ENCODE measurements around the gene C15orf62.

Gene C15orf62, protein sequence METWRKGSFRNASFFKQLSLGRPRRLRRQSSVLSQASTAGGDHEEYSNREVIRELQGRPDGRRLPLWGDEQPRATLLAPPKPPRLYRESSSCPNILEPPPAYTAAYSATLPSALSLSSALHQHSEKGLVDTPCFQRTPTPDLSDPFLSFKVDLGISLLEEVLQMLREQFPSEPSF

DNA sequence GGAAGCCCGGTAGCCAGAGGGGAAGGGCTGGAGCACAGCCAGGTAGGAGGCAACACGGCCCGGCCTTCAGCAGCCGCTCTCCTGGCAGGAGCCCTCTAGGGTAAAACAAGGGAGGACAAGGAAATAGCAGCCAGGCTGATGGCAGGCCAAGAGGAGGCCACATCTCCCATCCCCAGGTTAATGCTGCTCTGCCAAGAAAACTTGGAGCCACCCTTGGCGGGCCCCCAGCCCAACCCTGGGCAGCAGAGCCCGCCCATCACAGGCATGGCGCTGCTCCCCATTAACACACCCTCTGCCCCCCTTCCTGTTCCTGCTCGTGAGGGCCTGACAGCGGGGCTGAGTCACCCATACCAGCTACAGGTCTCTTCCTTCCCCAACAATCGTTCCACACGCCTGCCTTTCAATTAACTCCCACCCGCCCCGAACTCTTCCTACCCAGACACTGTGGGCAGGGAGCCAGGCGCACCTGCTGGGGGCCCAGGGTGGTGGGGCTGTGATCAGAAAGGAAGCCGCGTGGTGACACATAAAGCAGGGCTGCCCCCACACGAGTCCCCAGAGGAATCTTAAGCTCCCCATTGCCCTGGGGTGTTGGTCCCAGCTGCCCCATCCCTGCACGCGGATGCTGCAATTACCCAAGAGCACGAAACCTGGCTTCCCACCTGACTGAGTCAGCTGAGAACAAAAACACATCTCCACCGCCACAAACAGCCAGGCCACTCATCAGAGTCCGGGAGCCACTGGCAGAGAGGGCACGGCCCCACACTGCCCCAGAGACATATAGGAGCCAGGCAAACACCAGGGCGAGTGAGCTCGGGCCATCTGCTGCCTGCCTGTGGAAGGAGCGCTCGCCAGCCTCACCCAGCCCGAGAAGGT lies at the start of gene C15orf62:
Gene C15orf62, plus strand, starts transcription at position 707 of the 873 bp plus-strand sequence. CDS start 516 bp downstream, outside the sequence.
- DNase-seq, result peak; percentile 37

DNA sequence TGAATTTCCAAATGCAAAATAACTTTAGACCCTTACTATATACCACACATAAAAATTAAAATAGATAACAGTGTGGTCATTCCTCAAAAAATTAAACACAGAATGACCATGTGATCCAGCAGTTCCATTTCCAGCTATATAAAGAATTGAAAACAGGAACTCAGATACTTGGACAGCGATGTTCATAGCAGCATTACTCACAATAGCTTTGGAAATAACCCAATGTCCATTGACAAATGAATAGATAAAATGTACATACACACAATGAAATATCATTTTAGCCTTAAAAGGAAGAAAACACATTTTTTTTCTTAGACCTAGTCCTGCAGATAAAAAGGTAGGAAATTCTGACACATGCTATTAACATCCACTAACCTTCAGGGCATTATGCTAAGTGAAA lies 48.1 kb upstream of the C15orf62 start:
- no peak for DNase-seq

DNA sequence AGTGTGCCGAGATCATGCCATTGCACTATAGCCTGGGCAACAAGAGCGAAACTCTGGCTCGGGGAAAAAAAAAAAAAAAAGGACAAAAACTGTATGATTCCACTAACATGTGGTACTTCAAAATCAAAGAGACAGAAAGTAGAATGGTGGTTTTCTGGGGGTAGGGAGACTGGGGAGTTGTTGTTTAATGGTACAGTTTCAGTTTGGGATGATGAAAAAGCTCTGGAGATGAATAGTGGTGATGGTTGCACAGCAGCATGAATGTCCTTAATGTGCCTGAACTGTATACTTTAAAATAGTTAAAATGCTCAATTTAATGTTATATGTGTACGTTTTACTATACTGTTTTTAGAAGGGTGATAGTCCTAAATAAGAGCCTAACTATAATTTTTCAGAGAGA lies 47.4 kb upstream of the C15orf62 start:
- DNase-seq, result no peak

DNA sequence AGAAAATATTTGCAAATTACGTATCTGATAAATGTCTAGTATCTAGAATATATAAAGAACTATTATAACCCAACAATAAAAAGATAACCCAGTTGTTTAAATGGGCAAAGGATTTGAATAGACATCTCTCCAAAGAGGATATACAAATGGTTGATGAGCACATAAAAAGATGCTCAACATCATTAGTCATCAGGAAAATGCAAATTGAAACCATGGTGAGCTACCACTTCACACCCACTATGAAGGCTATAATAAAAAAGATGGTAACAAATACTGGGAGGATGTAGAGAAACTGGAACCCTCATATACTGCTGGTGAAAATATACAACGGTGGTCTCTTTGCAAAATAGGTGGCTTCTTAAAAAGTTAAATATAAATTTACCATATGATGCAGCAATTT lies 46.8 kb upstream of the C15orf62 start:
- DNase-seq, result no peak

DNA sequence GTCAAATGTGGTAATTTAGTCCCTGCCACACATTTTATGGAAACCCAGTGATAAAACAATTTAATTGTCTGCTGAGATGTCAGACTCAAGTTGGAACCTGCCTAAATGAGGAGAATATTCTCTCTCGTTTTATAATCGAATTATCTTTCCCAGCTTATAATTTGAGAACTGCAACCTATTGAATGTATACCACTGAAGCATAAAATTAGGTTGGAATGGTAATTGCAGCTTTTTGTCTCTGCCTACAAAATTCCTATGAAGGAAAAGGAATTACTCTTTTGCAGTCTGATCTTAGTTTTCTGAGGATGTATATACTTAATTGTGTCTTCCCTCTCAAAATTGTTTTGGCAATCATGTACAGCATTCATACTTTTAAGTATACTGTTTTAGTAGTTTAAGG lies 45.9 kb upstream of the C15orf62 start:
- DNase-seq, result no peak

DNA sequence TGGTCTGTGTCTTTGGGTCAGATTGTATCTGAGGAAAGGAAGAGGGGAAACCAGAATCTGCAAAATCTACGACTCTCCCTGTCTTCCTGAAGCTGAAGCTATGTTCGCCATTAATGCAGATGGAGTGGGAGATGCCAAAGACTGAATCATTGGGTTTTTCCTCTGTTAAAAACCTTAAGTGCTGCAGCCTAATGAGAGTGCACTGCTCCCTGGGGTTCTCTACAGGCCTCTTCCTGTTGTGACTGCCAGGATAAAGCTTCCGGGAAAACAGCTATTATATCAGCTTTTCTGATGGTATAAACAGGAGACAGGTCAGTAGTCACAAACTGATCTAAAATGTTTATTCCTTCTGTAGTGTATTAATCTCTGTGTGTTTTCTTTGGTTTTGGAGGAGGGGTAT lies 38.7 kb upstream of the C15orf62 start:
- DNase-seq, result no peak

DNA sequence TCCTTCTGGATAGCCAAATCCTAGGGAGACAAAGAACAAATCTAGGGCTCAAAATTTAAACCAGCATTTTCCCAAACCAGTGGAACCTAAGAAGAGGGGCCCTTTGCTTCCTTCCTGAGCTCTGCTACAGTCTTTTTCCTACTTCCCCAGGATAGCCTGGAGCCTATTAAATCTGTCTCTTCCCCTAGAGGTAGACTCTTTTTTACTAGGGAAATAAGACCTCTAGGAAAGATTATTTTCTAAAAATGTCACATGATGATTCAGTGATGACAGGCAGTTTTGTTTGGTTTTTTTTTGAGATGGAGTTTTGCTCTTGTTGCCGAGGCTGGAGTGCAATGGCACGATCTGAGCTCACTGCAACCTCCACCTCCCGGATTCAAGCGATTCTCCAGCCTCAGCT lies 33.2 kb upstream of the C15orf62 start:
- no peak for DNase-seq

DNA sequence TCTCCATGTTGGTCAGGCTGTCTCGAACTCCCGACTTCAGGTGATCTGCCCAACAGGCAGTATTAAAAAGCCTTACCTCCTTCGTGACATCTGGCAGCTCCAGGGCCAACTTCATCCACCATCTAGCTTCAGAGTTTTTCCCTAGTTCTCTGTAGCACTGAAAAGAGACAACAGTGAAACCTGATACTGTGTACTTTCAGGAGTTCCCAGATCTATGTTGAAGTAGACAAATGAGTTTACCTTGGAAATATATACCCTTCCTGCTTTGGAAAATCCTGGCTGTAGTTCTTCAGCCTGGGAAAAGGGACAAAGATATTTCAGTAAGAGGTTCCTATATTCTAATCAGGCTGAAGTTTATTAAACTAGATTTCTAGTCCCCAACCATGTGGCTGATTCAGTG lies 32.7 kb upstream of the C15orf62 start:
- no peak for DNase-seq

DNA sequence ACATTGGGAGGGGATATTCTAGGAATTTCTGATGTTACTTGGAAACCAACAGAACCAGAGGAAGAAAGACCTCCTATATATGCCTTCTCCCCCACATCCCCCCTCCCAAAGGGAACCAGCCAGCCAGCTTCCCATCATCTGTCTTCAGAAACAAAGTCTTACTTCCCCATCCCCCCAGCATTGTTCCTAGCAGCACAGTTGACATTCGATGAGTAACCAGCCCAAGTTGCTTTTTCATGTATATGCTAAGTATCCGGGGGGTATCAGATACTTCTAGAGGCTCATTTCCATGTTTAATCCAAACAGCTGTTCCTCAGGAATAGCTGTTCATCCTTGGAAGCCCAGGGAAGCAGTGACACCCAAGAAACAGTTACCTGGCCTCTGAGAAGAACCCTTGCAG lies 30.7 kb upstream of the C15orf62 start:
- no peak for DNase-seq

DNA sequence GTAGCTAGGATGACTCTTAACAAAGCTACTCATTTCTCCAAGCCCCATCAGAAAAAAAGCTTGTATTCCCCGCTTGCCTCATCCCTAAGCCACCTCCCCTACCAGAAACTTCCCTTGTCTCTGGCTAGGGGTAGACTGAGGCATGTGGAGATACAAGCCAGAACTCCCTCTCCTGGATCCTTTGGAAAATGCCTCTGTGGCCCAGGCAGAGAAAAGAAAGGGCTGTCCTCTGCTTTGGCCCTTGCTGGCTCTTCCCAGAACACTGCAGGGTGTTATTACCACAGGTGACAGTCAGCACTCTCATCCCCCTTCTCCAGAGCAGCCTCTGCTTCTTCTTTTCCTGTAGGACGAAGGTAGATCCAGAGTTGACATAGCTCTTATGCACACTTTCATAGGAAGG lies 29.9 kb upstream of the C15orf62 start:
- no peak for DNase-seq

DNA sequence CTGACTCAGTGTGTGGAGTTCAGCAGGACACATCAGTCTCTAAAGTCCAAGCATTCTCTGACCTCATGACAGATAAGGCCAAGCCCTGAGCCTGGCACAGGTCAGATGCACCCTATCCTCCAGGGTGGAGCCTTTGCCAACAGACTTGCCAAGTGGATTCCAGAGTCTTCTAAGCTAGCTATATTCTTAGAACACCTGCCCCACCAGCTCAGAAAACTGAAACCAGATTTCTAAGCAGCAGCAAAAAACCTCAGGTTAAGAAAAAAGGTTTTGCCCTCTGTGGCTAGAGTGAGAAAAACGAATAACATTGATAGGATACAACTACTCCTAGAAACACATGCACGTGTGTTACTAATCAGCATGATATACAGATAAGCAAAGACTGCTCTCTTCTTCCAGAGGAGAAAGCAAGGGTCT lies 26.3 kb upstream of the C15orf62 start:
- DNase-seq, result no peak

DNA sequence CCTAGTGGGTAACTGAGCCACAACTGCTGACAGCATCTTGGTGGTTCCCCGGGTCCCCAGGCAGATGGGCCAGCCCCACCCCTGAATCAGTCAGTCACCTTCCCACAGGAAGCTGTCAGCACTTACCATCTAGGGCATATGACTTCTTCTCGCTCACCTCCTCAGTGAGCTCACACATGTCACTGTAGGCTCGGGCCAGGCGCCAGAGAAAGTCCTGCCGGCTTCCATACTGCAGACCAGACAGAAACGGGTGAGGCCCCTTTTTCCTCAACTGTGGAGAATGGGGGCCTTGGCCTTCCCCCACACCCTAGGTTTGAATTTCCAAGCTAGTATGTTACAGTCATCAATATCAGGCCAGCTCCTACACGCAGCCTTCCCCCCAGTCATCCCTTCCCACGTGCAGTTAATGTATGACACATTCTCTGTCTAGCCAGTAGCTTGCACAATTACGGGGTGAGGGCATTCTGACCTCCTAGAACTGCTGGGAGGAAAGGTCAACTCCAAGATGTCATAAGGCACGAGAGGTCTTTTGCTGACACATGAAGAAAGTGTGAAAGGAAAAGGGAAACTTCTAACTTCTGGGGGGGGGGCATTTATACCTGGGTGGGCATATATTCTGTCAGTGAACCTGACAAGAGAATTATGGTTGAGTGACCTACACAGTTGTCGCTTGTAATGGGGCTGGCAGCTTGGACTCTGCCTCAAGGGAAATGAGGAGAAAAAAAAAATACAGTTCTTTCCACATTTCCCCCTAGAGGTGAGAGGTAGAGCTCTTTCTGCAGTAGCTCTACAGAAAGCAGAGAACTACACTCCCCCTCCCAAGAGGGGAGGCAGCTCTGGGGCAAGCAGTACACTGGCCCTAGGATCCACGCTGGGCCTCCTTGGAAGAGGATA lies 25.6 kb upstream of the C15orf62 start:
- no peak for DNase-seq

DNA sequence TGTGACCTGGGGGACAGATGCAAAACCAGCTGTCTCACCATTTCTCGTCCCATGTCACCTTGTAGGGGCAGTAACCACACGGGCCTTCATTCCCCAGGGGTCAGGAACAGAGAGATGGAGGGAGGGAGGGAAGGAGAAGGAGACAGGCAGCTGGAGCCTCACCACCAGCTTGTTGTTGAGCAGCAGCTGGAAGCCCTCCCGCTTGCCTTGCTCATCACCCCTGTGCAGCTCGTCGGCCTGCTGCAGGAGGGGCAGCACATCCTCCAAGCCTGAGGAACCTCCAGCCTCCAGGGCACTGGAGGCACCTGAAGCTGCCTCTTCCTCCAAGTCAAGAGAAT lies 25.0 kb upstream of the C15orf62 start:
- peak; percentile 17 for DNase-seq

DNA sequence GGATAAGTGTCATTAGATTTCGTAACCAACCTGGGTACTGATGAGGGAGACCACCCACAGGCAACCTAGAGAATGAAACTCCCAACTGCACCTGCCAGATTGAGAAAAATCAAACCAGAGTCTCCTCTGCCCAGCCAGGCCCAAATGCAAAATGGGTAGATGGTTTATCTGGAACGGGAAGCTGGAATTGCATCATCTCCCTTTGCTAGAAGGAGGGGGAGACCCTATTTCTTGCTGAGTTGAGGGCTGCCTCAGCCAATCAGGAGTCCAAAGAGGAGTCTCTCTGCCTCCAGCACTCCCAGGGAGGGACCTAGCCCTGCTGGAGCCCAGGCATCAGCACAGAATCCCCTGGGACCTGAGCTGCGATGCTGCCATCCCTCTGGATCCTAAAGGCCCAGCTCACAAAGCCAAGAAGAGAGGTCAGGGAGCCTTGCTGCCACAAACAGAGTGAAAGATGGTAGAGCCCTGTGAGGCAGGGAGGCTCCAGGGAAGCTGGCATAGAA lies 22.8 kb upstream of the C15orf62 start:
- no peak for DNase-seq

DNA sequence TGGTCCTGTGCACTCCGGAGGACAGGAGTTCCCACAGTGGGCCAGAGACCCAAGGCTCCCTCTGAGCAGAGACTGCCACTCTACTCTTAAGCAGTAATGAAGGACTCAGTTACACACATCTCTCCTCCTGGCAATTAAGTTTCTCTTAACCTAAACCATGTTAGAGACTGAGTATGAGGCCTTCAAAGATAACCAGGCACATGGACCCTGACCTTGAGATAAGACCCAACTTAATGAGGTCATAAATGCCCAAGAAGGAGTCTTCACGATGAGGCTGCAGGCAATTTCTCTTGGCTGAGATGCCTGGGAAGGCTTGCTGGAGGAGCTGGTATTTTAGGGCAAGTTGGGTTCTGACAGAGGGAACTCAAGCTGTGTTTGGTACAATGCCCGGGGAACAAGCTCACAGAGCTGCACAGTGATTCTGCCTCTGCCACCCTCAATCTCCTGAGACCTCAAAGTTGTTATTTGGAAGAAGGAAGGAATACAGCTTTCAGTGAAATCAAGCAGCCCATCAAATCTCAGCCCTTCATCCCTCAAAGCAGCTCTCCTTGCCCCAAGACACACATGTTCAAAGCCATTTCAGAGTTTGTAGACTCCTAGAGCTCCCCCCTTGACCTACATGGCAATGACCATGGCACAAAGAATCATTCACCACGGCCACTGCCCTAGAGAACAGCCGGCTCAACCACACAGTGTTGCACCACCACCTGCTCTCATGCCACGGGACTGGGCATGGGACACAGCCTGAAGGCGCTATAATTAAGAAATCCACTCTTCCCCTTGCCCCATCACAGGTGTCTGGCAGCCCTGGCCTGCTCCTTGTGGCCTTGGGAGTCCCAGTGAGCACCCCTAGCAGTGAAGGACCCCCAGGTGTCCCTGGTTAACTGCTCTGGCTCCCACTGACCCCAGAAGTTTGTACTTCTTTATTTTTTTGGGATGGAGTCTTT lies 21.8 kb upstream of the C15orf62 start:
- no peak for DNase-seq

DNA sequence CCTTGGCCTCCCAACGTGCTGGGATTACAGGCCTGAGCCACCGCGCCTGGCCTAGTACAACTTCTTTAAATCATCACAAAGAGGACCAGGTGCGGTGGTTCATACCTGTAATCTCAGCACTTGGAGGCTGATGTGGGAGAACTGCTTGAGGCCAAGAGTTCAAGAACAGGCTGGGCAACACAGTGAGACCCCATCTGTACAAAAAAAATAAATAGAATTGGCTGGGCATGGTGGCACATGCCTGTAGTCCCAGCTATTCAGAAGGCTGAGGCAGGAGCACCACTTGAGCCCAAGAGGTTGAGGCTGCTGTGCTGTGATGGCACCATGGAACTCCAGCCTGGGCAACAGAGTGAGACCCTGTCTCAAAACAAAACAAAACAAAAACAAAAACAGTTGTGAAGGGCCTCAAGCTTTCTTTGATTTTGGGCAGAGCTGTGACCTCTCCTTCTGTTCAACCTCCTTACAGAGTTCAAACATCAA lies 20.6 kb upstream of the C15orf62 start:
- no peak for DNase-seq

DNA sequence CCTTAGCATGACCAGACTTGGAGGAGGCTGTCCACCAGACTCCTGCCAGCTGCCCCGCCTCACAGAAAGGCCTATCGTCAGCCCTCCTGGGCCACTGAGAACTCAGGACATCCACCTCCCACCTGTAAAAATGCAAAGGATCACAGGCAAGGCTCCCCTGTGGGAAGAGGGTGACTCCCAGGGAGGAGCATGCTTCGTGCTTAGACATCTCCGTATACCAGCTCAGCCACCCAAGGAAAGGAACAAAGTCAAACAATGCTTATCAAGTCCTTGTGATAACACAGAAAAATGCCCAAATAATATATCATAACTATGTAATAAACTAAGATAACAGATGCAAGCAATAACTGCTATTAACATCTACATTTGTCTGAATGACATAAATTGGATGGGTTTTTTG lies 18.9 kb upstream of the C15orf62 start:
- no peak for DNase-seq

DNA sequence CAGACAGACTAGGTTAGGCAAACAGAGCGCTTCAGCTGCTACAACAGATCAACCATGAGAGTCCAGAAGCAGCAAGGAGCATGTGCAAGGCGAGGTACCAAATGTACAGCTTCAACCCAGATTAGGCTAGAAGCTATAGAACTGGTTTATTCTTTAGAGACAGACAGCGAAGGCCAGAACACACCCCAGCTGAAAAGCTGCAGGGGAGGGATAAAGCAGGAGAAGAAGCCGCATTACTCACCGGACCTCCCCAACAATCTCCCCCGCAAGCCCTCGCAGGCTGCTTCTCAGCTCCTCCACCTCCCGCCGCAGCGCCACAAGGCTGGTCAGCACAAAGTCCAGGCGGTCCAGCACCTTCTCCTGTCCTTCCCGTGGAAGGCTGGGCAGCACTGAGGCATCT lies 18.0 kb upstream of the C15orf62 start:
- DNase-seq, result no peak

DNA sequence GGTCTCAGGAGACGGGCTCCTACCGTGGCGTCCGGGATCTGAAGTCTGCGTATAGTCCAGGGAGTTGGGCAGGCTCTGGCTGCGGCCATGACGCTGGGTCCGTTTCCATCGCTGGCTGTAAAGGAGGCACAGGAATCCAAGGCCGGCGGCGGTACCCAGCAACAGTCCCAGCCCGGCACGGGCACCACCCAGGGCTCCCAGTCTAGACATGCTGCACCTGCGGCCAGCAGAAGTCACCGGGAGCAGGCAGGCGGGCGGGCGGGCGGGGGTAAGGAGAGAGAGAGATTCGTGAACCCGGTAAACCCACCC lies 15.3 kb upstream of the C15orf62 start:
- DNase-seq, result no peak

DNA sequence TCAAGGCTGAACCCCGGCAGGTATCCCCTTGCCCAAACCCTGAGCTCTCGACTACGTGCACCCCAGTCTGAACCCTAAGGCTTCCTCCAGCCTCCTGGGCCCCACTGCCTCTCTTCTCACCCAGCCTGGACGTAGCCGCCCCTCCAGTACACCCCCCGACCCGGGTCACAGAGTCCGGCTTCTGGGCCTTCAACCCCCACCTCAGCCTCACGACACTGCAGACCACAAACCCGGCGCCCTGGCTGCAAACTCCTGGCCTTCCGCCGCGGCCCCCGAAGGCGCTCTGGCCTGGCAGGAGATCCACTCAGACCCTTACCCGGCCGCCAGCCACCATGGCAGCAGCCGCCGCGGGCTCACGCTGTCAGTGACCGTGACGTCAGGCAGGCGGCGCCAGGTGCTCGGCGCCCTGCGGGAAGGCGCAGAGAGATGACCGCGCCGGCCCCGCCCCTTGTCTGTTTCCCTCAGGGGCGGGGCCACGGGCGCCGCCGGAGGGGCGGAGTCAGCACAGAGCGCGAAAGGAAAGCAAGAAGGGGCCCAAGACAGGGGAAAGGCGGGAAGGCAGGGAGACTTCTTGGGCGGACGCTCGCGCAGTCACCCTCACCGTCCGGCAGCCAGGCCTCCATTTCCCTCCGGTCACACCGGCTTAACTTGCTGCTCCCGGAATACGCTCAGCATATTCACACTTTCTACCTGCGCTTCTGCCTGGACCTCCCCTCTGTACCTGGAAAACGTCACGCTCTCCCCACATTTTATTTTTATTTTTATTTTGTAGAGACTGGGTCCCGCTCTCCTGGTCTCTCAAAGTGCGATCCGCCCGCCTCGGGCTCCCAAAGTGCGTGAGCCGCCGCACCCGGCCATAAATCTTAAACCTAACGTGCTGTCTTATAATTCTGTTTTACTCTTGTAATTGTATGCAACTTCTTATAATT lies 14.6 kb upstream of the C15orf62 start, which contains the start of gene RMDN3:
Gene RMDN3, minus strand, starts transcription at position 372 of the 929 bp plus-strand sequence. CDS start 471 bp downstream, outside the sequence.
- DNase-seq, result peak; percentile 98

DNA sequence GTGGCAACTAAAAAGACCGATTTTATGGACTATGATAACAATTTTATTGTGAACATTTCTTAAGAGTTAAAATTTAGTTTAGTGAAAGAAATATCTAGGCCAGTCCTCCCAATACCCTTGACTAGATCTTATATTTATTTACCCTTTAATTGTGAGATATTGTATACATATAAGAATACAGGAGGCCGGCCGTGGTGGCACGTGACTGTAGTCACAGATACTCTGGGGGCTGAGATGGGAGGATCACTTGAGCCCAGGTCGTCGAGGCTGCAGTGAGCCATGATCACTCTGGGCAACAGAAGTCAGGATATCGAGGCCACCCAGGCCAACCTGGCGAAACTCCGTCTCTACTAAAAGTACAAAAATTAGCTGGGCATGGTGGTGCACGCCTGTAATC lies 14.0 kb upstream of the C15orf62 start:
- DNase-seq, result no peak
